DOHH2 (cell line): ENCODE results near the gene CPNE9.
A peak's percentile ranks its signal among the peaks of the same experiment; 100 is the strongest.
"Not testable (repeated sequence)": the region's sequence is repeated elsewhere in the genome, so short reads cannot be mapped to it uniquely, and the experiment has no call there.

Experiments used
- H3F3A ChIP-seq: fragments of 200-600 bp; sonication (generic), shearing (Covaris generic); 2 replicates; pipeline ENCODE4 v1.6.0; 2016; ENCODE audit warnings: antibody characterized with exemption, mild to moderate bottlenecking; ENCODE audit not compliant: control insufficient read depth, insufficient read depth
- H3K27ac ChIP-seq: fragments of 200-600 bp; sonication (generic); 2 replicates; pipeline ENCODE4 v1.5.1; 2014; ENCODE audit warnings: low read depth, mild to moderate bottlenecking, low read length, moderate library complexity
- H3K27me3 ChIP-seq: fragments of 200-600 bp; sonication (generic); 2 replicates; pipeline ENCODE4 v1.6.1; 2014; ENCODE audit warnings: mild to moderate bottlenecking, low read length, mixed read lengths; ENCODE audit not compliant: control insufficient read depth
- H3K36me3 ChIP-seq: fragments of 200-600 bp; sonication (generic); 2 replicates; pipeline ENCODE4 v1.6.1; 2014; ENCODE audit warnings: mild to moderate bottlenecking, low read length, moderate library complexity, mixed read lengths; ENCODE audit not compliant: control insufficient read depth
- H3K4me1 ChIP-seq: fragments of 200-600 bp; sonication (generic); 2 replicates; pipeline ENCODE4 v1.6.1; 2014; ENCODE audit warnings: mild to moderate bottlenecking, low read length, mixed read lengths; ENCODE audit not compliant: control insufficient read depth
- H3K4me2 ChIP-seq: fragments of 200-600 bp; sonication (generic); 2 replicates; pipeline ENCODE4 v1.6.0; 2014; ENCODE audit warnings: mild to moderate bottlenecking, low read length, moderate library complexity
- H3K4me3 ChIP-seq: fragments of 200-600 bp; sonication (generic); 2 replicates; pipeline ENCODE4 v1.5.1; 2014; ENCODE audit warnings: mild to moderate bottlenecking, low read length, mixed read lengths
- H3K79me2 ChIP-seq: fragments of 200-600 bp; sonication (generic); 2 replicates; pipeline ENCODE4 v1.6.1; 2014; ENCODE audit warnings: mild to moderate bottlenecking, low read length, mixed read lengths; ENCODE audit not compliant: control insufficient read depth
- H3K9me2 ChIP-seq: fragments of 200-600 bp; sonication (generic); replicated peaks from 2 replicates; pipeline ENCODE4 v1.6.1; 2014; ENCODE audit warnings: mild to moderate bottlenecking, low read length, mixed read lengths; ENCODE audit not compliant: control insufficient read depth
- H3K9me3 ChIP-seq: fragments of 200-600 bp; sonication (generic); 2 replicates; pipeline ENCODE4 v1.6.1; 2014; ENCODE audit warnings: antibody characterized with exemption, low read length, mixed read lengths; ENCODE audit not compliant: control insufficient read depth, insufficient read depth
- H4K20me1 ChIP-seq: fragments of 200-600 bp; sonication (generic); 2 replicates; pipeline ENCODE4 v1.6.0; 2014; ENCODE audit warnings: low read depth, mild to moderate bottlenecking, antibody characterized with exemption, low read length, moderate library complexity; ENCODE audit not compliant: control insufficient read depth, insufficient read depth
- EZH2phosphoT487 ChIP-seq: fragments of 200-600 bp; sonication (generic); IDR thresholded peaks from 2 replicates; pipeline ENCODE4 v1.6.1; 2017; ENCODE audit warnings: borderline replicate concordance, mild to moderate bottlenecking, antibody characterized with exemption, low read length, moderate library complexity, mixed read lengths
- TF ChIP-seq, protein P1 (sequence below): fragments of 200-600 bp; sonication (generic); IDR thresholded peaks from one replicate; pipeline ENCODE4 v1.5.1; 2014; ENCODE audit warnings: antibody characterized with exemption, mild to moderate bottlenecking, low read depth, low read length; ENCODE audit not compliant: poor library complexity, severe bottlenecking

Gene CPNE9

GRCh38 chr3:9769012-9769411 lies 65.4 kb downstream of the CPNE9 start:
- TF ChIP-seq EZH2phosphoT487 = no peak
- TF ChIP-seq, protein P1, sequence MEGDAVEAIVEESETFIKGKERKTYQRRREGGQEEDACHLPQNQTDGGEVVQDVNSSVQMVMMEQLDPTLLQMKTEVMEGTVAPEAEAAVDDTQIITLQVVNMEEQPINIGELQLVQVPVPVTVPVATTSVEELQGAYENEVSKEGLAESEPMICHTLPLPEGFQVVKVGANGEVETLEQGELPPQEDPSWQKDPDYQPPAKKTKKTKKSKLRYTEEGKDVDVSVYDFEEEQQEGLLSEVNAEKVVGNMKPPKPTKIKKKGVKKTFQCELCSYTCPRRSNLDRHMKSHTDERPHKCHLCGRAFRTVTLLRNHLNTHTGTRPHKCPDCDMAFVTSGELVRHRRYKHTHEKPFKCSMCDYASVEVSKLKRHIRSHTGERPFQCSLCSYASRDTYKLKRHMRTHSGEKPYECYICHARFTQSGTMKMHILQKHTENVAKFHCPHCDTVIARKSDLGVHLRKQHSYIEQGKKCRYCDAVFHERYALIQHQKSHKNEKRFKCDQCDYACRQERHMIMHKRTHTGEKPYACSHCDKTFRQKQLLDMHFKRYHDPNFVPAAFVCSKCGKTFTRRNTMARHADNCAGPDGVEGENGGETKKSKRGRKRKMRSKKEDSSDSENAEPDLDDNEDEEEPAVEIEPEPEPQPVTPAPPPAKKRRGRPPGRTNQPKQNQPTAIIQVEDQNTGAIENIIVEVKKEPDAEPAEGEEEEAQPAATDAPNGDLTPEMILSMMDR = no peak
- H3K79me2 ChIP-seq = no peaks in the 10 kb centered on the region
- H4K20me1 ChIP-seq = no peaks in the 10 kb centered on the region
- no peaks in the 10 kb centered on the region for H3K9me3 ChIP-seq
- no peaks in the 10 kb centered on the region for H3F3A ChIP-seq
- peak overlapping the region; percentile 70 for H3K4me2 ChIP-seq
- no peaks in the 10 kb centered on the region for H3K9me2 ChIP-seq
- H3K36me3 ChIP-seq = no peaks in the 10 kb centered on the region
- peaks cover 11% of the 10 kb centered on the region for H3K27me3 ChIP-seq
- H3K4me1 ChIP-seq = peaks cover 27% of the 10 kb centered on the region
- H3K4me3 ChIP-seq = peak overlapping the region; percentile 65
- H3K27ac ChIP-seq = no peak overlapping the region

GRCh38 chr3:9769426-9770275 lies 66.0 kb downstream of the CPNE9 start, which contains the start of gene CAMK1:
Gene CAMK1 (minus strand): TSS chr3:9769947. CDS start chr3:9767749, 2,198 bp downstream.
- Histone ChIP-seq H3K4me2 (peak within 1 kb of the TSS; percentile 70), H3K36me3 (no peaks in the 10 kb centered on the region)

DNA sequence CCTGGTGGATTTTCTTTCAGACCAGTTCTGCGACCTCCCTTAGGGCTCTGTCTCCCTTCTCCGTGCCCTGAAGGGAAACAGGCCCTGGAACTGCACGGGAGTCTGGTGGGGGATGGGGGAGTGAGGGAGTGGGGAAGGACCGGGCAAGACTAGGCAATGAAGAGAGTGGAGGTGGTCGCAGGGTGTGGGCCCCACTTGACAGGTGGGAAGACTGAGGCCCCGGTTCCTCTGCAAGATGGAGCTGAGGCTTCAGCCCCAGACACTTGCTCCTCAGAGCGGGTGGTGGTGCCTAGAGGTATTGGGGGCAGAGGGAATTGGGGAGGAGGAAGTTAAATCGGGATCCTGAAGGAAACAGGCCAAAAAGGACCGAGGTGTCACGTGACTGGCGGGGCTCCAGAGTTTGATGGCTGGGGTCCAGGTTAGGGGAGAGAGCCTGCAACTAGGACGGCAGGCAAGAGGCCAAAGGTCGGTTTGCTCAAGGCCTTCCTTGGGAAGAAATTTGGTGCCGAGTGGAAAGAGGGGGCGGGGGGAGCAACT lies 66.7 kb downstream of the CPNE9 start:
- Histone ChIP-seq H3K4me2 (peak overlapping the region; percentile 70), H3F3A (0 out of 2 replicates have a peak, but pooled peaks cover 2% of the 10 kb centered on the region), H3K27ac (no peak overlapping the region), H4K20me1 (no peaks in the 10 kb centered on the region), H3K4me3 (peak overlapping the region; percentile 65), H3K4me1 (peaks cover 27% of the 10 kb centered on the region), H3K9me2 (no peaks in the 10 kb centered on the region), H3K27me3 (peaks cover 11% of the 10 kb centered on the region), H3K36me3 (no peaks in the 10 kb centered on the region), H3K79me2 (no peaks in the 10 kb centered on the region), H3K9me3 (no peaks in the 10 kb centered on the region)
- TF ChIP-seq, protein P1 = no peak
- no peak for TF ChIP-seq EZH2phosphoT487

More at GRCh38 chr3:9769426-9770275, 66.0 kb downstream of the CPNE9 start, which contains the start of gene CAMK1:
- H3K9me3 ChIP-seq = no peaks in the 10 kb centered on the region
- H3K4me3 ChIP-seq = peak within 1 kb of the TSS; percentile 65
- TF ChIP-seq, protein P1 = no peak
- no peak; the same call in 1 of the 2 replicates for TF ChIP-seq EZH2phosphoT487
- no peaks in the 10 kb centered on the region for H3K9me2 ChIP-seq
- H3F3A ChIP-seq = 0 out of 2 replicates have a peak, but pooled peaks cover 2% of the 10 kb centered on the region
- no peaks in the 10 kb centered on the region for H4K20me1 ChIP-seq
- H3K4me1 ChIP-seq = peaks cover 27% of the 10 kb centered on the region
- H3K79me2 ChIP-seq = no peaks in the 10 kb centered on the region
- no peak within 1 kb of the TSS for H3K27ac ChIP-seq
- peaks cover 11% of the 10 kb centered on the region for H3K27me3 ChIP-seq

DNA sequence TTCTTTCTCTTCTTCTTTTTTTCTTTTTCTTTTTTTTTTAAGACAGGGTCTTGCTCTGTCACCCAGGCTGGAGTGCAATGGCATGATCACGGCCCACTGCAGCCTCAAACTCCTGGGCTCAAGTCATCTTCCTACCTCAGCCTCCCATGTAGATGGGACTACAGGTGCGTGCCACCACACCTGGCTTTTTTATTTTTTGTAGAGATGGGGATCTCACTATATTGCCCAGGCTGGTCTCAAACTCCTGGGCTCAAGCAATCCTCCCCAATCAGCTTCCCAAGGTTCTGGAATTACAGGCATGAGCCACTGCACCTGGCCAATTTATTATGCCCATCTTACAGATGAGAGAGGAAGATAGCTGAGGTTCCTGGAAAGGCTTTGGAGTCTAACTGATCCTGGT lies 67.4 kb downstream of the CPNE9 start:
- H3K4me3 ChIP-seq, H3K27ac ChIP-seq: not testable (repeated sequence)

More for the DNA sequence above, 67.4 kb downstream of the CPNE9 start:
- H3K9me3 ChIP-seq, H3K79me2 ChIP-seq, H3K36me3 ChIP-seq, H3F3A ChIP-seq, H3K9me2 ChIP-seq, H4K20me1 ChIP-seq, H3K4me2 ChIP-seq: not testable (repeated sequence)
- Histone ChIP-seq H3K4me1 (peaks cover 27% of the 10 kb centered on the region), H3K27me3 (peaks cover 11% of the 10 kb centered on the region)
